HPDE6-E6E7 (cell line): ENCODE data around the gene CYP26A1.
"Not testable (repeated sequence)": the region's sequence is repeated elsewhere in the genome, so short reads cannot be mapped to it uniquely, and the experiment has no call there.

Source experiments
- DNase-seq: peaks from one replicate; pipeline ENCODE4 v3.0.0; 2011; ENCODE audit warnings: missing footprints; ENCODE audit errors: extremely low spot score

Gene CYP26A1

DNA sequence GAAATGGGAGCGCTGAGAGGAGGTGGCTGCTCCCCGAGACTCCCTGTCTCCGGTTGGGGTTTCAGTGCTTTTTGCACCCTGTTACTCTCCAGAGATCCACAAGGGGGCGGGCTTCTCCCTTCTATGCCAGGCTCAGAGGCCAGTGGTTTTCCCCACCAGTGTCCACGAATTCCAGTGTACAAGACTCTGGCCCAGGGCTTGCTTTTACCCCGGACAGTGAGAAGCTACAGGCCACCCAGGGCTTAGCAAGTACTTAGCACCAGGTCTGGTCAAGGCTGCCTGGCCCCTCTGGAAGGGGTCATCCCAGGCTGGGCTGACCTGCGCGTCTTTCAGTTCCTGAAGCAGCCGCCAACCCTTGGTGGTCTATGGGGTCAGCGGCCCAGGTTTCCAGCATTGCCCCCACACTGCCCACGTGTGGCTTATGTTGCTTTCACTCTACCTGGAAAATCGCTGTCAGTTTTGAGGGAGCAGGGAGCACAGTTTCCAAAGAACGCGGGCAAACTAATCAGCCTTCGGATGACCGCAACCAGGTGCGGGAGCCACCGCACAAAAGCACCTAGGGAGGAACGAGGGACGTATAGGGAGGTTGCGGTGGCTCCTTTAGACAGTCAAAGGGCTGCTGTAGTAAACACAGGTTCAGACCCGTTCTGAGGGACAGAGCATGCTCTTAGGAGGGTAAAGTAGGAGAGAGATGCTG lies 6.8 kb downstream of the CYP26A1 start:
- DNase-seq, result peak; percentile 74

DNA sequence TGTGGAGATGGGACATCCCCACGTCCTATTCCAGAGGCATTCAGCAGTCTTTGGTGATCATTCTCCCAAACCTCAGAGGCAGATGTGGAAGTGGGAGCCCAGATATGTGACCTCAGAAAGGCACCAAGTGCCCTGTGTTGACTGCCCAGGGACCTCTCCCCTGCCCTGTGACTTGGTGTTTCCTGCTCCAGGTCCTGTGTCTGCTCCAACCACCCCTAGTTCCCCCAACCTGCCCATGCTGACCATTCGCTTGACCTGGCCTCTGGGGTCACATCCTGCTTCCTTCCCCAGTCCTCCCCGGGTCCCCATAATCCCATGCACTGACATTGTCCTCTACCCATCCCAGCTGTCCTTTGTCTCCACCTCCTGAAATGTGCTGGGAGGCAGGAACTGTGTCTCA lies 7.6 kb downstream of the CYP26A1 start:
- DNase-seq, result no peak

DNA sequence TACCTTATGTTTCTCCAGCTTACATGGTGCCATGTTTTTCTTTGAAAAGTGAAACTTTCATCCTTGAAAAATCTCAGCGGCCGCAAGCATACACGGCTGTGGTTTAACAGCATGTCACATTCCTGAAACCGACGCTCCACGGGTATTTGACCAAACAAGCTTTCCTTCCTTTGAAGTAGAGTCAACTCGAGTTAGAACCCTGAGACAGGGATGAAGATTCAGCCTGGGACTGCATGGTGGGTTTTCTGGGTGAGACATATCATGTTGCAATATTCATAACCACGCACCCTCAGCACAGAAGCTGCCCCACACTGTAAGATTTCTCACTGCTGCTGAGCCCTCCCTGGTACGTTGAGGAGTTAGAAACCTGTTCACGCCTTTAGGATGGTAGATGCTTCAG lies 8.1 kb downstream of the CYP26A1 start:
- no peak for DNase-seq

DNA sequence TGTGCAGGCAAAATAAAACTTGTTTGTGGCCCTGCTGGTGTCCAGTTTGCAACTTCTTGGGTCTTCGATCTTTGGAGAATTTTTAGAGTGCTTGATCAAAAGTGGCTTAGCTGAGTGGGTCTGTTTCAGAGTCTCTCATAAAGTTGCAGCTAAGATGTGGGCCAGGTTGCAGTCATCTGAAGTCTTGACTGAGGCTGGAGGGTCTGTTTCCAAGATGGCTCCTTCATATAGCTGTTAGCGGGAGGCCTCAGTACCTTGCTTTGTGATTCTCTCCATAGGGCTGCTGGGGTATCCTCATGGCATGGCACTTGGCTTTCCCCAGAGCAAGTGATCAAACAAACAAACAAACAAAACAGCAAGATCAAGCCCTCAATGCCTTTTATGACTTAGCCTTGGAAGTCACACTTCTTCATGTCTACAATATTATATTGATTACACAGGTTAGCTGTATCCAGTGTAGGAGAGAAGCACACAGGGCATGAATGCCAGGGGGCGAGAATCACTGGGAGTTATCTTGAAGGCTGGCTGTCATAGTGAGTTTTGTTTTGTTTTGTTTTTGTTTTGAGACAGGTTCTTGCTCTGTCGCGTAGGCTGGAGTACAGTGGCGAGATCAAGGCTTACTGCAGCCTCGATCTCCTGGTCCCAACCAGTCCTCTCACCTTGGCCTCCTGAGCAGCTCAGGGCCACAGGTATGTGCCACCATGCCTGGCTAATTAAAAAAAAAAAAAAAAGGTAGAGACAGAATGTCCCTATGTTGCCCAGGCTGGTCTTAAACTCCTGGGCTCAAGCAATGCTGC lies 10.2 kb downstream of the CYP26A1 start:
- no peak for DNase-seq

DNA sequence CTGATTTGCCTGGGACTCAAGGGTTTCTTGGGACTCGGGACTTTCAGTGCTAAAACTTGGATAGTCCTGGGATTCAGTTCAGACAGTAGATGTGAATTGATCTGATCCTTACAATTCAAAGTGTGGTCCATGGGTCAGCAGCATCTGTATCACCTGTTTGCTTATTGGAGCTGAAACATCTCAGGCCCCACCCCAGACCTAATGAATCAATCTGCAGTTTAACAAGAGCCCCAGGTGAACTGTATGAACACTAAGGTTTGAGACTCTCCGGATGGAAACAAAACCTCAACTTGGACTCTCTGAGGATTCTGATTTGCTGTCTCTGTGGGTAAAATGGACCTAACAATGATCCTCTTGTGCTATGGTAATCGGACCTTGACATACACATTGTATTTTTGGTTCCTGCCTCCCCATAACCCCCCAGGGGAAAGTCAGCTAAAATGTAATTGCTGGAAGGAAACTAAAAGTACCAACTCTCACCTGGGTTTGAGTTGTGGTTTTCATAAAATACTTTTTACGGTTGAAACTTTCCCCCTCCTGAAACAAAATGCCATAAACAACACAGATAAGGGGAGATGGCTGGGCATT lies 11.7 kb downstream of the CYP26A1 start:
- DNase-seq, result no peak

DNA sequence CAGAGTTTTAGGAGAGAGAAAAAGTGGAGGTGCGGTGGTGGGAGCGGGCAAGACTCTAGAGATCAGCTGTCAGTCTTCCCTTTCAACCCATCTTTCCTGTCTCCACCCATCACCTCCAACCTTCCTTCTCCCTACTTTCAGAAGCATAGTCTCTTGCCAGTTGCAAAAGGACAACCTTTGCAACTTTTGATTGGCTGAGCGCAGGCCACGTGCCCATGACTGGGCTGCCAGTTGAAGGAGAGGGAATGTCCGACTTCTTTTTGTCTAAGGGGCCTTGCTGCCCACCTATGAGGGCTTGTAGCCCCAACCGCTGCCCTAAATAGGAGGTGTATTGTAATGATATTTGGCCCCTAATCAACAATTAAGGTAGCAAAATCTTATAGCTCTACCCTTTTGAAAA lies 12.6 kb downstream of the CYP26A1 start:
- DNase-seq, result no peak

DNA sequence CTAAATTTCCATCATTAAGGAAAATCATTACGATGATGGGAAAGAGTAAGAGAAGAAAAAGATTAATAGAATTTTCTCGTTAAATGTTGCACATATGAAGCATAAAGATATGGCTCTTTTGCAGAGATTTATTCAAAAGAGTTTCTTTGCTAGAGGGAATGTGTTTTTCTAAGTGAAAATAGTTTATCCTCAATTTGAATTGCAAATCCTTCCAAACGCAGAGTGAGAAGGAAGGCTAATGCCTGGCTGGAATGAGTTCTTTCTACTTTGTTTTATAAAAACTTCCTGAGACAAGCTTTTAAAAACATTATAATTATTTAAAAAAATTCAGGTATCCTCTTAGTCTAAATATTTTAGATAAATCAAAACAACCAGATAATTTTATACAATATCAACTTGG lies 14.2 kb downstream of the CYP26A1 start:
- no peak for DNase-seq

DNA sequence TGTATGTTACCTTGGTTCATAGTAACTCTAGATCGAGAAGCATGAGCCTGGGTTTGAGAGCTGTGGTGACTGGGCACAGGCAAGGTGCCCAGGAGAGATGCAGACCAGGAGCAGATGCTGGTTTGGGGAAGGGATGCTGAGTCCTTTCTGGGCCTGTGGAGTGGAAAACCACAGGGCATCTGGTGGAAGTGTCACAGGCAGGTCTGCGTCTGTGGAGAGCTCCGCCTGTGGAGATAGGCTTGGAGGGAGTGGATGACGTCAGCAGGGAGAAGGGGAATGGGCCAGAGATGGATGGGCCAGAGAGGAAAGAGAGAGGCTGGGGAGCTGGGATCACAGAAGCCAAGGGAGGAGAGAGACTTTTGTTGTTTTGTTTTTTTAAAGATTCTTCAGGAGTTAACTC lies 14.8 kb downstream of the CYP26A1 start:
- DNase-seq, result no peak

DNA sequence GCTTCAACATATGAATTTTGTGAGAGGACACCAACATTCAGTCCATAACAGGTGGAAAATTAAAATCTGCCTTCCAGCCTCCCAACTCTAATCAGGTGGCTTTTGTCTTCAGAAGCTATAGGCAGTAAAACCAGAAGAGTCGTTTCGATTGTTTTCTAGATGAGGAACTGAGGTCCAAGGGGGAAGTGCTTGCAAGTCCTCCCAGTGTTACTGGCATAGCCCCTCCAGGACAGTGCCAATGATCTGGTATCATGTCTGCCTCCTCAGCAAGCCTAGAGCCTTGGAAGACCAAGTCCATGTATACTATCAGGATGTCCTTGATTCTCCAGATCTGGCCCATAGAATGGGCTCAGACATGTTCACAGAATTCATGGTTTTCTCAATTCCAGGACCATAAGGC lies 16.9 kb downstream of the CYP26A1 start:
- DNase-seq, result no peak

DNA sequence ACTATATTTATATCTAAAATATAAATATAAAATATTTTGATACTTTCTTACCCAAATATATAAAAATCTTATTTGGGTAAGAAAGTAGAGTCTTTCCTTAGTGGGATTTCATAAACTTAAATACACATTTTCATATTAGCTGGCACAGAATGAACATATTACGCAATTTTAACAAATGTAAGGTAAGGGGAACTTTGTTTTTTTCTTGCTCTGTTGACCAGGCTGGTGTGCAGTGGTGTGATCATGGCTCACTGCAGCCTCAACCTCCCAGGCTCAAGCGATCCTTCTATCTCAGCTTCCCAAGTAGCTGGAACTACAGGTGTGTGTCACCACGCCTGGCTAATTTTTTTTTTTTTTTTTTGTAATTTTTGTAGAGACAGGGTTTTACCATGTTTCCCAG lies 18.3 kb downstream of the CYP26A1 start:
- DNase-seq, result no peak

DNA sequence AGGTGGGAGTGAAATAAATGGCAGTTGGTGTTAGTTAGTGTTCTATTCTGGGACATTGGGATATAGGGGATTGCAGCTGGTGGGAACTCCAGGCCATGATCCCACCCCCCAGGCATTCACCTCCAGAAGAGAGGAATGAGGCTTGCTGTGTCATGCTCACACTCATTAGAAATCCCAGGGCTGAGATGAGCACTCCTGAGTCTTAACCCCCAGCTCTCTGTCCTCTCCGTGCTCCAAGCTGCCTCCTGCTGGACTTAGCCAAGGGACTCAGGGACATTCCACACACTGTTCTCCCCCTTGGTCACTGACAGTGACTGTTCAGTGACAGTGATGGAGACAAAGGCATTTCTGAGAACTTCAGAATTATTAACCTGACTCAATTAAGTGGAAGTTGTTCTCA lies 21.5 kb downstream of the CYP26A1 start:
- DNase-seq, result no peak

DNA sequence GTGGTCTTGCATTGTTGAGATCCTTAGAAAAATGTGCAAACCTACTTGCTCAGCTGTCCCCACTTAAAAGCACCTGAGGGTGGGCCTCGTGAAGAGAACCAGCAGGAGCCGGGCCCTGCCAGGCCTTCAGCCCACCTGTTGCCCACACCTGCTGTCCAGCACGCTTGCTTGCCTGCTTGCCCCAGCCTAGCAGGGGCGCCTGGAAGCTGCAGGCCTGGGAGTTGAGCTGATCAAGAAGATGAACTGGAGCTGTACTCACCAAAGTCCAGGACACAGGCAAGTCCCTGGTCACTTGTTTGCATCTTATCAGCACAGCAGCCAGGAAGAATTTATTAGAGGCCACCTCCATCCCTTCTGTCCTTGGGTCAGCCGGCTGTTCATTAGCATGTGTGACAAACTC lies 23.2 kb downstream of the CYP26A1 start:
- no peak for DNase-seq

DNA sequence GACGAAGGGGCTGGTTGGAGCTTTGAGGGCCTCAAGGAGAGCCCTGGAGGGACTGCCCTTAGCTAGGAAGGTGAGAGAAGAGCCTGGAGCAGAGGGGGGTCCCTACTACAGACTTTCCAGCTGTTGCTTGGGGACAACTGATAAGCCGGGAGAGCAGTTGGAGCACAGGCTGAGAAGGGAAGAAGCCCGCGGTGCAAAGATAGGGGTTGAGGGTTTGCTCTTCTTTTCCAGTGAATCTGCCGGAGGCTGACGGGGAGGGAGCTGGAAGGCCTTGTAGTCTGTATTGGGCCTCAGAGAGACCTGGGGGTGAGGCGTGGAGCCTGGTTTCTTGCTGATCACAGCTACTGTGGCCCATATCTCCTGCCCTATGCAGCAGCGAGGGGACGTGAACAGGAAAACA lies 23.7 kb downstream of the CYP26A1 start:
- DNase-seq, result no peak

DNA sequence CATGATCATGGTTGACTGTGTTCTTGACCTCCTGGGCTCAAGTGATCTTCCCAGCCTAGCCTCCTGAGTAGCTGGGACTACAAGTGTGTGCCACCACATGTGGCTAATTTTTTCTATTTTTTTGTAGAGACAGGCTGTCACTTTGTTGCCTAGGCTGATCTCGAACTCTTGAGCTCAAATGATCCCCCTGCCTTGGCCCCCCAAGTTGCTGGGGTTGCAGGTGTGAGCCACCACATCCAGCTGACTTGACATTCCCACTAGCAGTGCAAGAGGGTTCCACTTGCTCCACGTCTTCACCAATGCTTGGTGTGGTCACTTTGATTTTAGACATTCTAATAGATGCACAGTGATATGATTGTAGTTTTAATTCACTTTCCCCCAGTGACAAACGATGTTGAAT lies 25.1 kb downstream of the CYP26A1 start:
- DNase-seq, result no peak

DNA sequence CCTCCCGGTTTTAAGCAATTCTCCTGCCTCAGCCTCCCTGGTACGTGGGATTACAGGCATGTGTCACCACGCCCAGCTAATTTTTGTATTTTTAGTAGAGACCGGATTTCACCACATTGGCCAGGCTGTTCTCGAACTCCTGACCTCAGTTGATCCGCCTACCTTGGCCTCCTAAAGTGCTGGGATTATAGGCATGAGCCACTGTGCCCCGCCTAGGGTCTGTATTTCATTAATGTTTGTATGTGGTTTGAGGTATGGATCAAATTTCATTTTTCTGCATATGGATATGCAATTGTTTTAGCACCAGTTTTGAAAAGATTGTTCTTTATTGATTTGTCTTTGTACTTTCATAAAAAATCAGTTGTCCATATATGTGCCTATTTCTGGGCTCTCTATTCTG lies 26.0 kb downstream of the CYP26A1 start:
- DNase-seq, result no peak

DNA sequence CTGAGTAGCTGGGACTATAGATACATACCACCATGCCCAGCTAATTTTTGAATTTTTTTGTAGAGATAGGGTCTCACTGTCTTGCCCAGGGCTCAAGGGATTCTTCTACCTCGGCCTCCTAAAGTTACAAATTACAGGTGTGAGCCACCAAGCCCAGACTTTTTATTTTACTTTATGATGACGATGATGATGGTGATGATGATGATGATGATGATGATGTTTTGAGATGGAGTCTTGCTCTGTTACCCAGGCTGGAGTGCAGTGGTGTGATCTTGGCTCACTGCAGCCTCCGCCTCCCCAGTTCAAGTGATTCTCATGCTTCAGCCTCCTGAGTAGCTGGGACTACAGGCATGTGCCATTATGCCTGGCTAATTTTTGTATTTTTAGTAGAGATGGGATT lies 27.5 kb downstream of the CYP26A1 start:
- not testable (repeated sequence) for DNase-seq

DNA sequence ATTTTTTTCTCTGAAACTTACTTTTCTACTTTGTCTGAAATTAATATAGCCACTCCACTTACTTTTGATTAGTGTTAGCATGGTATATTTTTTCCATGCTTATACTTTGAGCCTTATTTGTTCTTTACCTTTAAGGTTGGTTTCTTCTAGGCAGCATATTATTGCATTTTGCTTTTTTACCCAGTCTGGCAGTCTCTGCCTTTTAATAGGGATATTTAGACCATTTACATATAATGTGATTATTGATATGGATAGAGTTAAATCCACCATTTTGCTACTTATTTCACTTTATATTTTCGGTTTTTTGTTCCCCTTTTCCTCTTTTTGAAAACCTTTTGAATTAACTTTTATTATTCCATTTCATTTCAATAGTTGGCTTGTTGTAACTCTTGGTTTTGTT lies 30.3 kb downstream of the CYP26A1 start:
- DNase-seq, result no peak

DNA sequence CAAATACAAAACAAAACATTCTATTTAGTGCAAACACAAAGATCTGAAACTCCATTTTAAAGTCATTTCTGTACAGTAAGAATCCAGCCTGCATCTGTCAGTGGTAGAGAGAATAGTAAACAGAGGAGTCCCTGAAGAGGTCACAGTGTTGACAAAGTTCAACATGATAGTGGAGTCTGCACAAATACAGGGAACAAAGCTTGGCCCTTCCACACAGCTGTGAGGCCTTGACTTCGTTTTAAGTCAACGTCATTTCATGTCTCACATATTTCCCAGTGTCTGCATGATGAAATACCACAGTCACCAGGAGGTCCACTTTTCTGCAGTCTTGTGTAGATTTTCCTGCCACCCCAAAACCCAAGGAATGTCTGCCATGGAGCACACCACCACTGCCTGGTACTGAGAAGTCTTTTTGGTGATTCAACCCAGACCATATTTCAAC lies 33.0 kb downstream of the CYP26A1 start:
- DNase-seq, result no peak

DNA sequence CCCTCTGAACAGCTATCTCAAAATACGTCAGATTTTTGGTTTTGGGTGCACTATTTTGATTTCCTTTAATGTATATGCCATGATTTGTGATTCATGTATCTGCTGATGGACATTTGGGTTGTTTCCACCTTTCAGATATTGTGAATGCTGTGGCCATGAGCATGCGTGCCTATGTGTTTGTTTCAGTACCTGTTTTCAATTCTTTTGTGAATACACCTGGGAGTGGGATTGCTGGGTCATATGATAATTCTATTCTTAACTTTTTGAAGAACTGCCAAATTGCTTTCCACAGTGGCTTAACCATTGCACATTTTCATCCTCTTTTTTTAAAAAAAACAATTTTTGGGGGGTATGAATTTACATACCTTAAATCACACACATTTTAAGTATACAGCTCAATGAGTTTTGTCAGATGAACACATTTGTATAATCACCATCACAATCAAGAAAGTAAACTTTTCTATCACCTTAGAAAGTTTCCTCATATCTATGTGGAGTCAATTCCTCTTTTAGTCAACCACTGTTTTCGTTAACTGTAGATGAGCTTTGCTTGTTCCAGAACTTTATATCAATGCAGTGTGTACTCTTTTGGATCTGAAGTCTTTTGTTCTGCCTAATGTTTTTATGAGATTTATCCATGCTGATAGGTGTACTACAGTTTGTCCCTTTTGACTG lies 36.9 kb downstream of the CYP26A1 start:
- DNase-seq, result no peak

DNA sequence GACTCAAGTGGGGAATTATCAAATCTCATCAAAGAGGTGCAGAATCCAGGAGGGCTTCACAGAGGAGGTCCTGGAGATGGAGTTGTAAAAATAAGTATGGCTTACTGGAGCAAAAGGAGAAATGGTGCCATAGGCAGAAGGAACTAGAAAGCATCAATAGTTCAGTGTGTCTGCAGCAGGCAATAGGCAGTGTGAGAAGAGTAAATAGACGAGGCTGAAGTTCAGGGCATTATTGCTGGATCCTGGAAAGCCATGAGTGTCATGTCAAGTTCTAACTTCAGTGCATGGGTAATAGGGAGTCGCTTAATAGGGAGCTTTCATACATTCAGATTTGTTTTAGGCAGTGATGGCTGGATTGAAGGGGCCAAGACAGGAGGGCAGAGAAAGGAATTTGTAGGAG lies 39.3 kb downstream of the CYP26A1 start:
- no peak for DNase-seq

DNA sequence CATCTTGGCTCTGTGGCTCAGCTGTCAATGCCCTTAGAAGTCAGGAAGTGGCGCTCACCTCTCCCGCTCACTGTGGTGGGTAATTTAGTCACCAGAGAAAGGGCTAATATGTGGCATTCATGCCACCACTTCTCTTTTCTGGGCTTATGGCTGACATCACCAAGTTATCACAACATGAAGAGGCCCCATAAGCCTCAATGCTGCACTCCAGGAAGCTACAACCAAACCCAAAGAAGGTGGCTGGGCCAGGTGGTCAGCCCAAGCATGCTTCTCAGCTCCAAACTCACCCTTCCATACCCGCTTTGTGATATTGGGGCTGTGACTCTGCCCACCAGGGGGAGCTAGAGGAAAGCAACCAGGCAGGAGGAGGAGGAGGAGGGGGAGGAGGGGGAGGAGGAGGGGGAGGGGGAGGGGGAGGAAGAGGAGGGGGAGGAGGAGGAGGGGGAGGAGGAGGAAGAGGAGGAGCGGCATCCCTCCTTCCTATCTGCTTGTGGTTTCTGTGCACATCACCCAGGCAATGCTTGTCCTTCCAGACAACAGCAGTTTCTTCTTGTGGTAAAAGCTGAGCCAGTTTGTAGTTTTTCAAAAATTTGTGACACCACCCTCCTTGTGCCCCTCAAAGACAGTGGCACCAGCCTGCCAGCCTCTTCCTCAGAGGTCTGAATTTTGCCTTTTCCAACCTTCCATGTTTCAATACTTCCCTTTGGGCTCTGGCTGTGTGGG lies 42.1 kb downstream of the CYP26A1 start:
- peak; percentile 51 for DNase-seq

DNA sequence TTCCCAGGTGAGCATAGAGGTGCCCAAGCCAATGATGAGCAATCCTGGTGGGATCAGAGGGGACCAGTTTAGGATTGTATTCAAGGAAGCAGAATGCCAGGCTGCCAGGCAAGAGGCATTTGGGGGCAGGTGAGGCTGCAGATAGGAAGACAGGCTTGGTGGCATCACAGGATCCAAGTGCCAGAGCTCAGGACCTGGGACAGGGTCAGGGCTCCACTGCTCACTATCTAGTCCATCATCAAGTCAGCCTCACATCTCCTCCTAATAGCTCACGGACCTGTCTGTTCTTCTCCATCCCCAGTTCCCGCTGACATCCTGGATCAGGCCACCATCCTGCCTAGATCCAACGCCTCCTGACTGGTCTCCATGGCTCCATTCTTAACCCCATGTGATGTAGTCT lies 47.6 kb downstream of the CYP26A1 start:
- no peak for DNase-seq
